GM12801 (cell line): ENCODE measurements around the gene ZBTB8A.

Experiments used
- CTCF ChIP-seq: IDR thresholded peaks from one replicate; pipeline ENCODE4 v1.5.1; 2011; ENCODE audit warnings: control low read depth; ENCODE audit not compliant: insufficient read length; ENCODE audit errors: extremely low read depth

ZBTB8A gene

GRCh38 chr1:32627596-32628162 lies 88.5 kb downstream of the ZBTB8A start:
- no peak for TF ChIP-seq CTCF

DNA sequence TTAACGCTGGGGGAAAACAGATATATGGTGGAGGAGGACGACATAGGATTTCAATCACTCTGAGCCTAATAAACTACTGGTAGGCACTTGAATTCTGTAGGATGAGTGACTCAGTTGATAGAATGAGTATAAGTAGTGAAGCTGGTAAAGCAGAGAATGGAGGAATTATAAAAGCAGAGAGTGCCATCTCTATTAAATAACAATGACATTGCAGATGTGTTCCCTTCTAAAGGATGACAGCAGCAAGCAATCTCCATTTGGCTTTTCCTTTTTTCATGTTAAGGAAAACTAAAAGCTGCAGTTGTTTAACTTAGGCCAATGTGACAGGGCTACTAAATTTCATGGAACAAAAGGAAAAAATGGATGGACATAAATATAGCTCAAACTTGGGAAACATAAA lies 93.6 kb downstream of the ZBTB8A start:
- no peak for TF ChIP-seq CTCF

- no peak for TF ChIP-seq CTCF
Measured at GRCh38 chr1:32635508-32636277, 96.5 kb downstream of the ZBTB8A start.

DNA sequence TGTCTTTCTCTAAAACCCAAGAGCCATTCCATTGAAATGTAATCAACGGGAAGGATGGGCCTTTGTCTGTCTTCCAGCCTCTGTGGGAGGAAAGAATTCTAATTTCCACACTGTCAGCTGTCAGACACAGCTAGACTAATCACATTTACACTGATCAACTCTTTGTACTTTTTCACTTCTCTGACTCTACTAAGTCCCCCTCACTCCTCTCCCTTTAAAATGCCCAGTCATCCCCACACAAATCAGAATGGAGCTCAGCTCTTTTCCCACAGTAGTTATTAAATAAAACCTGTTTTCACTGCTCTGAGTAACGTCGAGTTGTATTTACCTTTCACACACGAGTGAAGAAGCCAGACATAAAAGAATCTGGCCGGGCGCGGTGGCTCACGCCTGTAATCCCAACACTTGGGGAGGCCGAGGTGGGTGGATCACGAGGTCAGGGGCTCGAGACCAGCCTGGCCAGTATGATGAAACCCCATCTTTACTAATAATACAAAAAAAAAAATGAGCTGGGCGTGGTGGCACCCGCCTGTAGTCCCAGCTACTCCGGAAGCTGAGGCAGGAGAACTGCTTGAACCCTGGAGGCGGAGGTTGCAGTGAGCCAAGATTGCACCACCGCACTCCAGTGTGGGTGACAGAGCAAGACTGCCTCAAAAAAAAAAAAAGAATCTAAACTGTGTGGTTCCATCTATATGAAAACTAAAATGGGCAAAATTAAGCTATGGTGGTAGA lies 97.9 kb downstream of the ZBTB8A start:
- no peak for TF ChIP-seq CTCF

- no peak for TF ChIP-seq CTCF
Measured at GRCh38 chr1:32639489-32640075, 100.4 kb downstream of the ZBTB8A start.

DNA sequence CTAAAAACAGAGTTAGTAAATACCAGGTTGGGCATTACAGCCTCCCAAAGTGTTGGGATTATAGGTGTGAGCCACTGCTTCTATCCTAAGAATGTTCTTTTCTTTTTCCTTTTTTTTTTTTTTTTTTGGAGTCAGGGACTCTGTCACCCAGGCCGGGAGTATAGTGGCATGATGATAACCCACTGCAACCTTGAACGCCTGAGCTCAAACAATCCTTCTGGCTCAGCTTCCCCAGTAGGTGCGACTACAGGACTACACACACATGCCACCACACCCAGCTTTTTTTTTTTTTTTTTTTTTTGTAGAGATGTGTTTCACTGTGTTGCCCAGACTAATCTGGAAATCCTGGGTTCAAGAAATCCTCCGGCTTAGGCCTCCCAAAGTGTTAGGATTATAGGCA lies 105.2 kb downstream of the ZBTB8A start:
- no peak for TF ChIP-seq CTCF

GRCh38 chr1:32647308-32648134 lies 108.3 kb downstream of the ZBTB8A start:
- no peak for TF ChIP-seq CTCF
